ENCODE data around the gene C2CD3. TPM values are rescaled to one million over a fixed set of nuclear protein-coding genes. Genes with fewer than 3 reads are reported as not detected.

C2CD3 gene
- total RNA-seq, 4 donors from 2014 or later: 16.8 to 50.3 (median 29.0) TPM

- Histone ChIP-seq H3K36me3 (peaks cover 0 to 10% (median 0%) of the 10 kb centered on the region in 3 donors), H3K27me3 (no peaks in the 10 kb centered on the region), H3K4me1 (peaks cover 0 to 22% (median 4%) of the 10 kb centered on the region in 4 donors), H3K9me3 (no peaks in the 10 kb centered on the region), H3K4me3 (peak overlapping the region; percentile 52 to 77 (median 70)), H3K27ac (peak overlapping the region in 1 of 4 donors; percentile 79)
- DNase-seq: no peak
- no peak for TF ChIP-seq CTCF (IDR thresholded peaks at IDR 0.05)
- TF ChIP-seq POLR2A (IDR thresholded peaks at IDR 0.05): no peak
These were observed 1.2 kb upstream of the C2CD3 start for GRCh38 chr11:74171997-74172396.

- TF ChIP-seq POLR2A (IDR thresholded peaks at IDR 0.05): no peak
- no peak for TF ChIP-seq CTCF (IDR thresholded peaks at IDR 0.05)
- H3K27ac ChIP-seq: peak overlapping the region; percentile 74 to 83 (median 76)
- H3K9me3 ChIP-seq: no peaks in the 10 kb centered on the region
- no peaks in the 10 kb centered on the region for H3K27me3 ChIP-seq
- H3K4me3 ChIP-seq: peak overlapping the region; percentile 52 to 77 (median 70)
- no peak for DNase-seq
- peaks cover 0 to 22% (median 4%) of the 10 kb centered on the region in 4 donors for H3K4me1 ChIP-seq
- H3K36me3 ChIP-seq: peaks cover 0 to 14% (median 0%) of the 10 kb centered on the region in 3 donors
These were observed 797 bp upstream of the C2CD3 start for GRCh38 chr11:74171630-74171968.

- DNase-seq: no peak
- Histone ChIP-seq H3K4me1 (peaks cover 0 to 22% (median 4%) of the 10 kb centered on the region in 4 donors), H3K4me3 (peak overlapping the region; percentile 52 to 77 (median 70)), H3K36me3 (peaks cover 0 to 22% (median 0%) of the 10 kb centered on the region in 3 donors), H3K27me3 (no peaks in the 10 kb centered on the region), H3K27ac (peak overlapping the region in 3 of 4 donors; percentile 74 to 83 (median 79)), H3K9me3 (no peaks in the 10 kb centered on the region)
- TF ChIP-seq CTCF (IDR thresholded peaks at IDR 0.05) (no peak), POLR2A (IDR thresholded peaks at IDR 0.05) (no peak)
These were observed 904 bp downstream of the C2CD3 start for GRCh38 chr11:74169738-74170458.

GRCh38 chr11:74168838-74169237 is 2.0 kb downstream of the C2CD3 start:
- TF ChIP-seq POLR2A (IDR thresholded peaks at IDR 0.05): no peak
- no peak for TF ChIP-seq CTCF (IDR thresholded peaks at IDR 0.05)
- Histone ChIP-seq H3K36me3 (peaks cover 0 to 30% (median 0%) of the 10 kb centered on the region in 3 donors), H3K9me3 (no peaks in the 10 kb centered on the region), H3K27ac (no peak overlapping the region), H3K4me3 (no peak overlapping the region), H3K4me1 (peaks cover 0 to 22% (median 4%) of the 10 kb centered on the region in 4 donors), H3K27me3 (no peaks in the 10 kb centered on the region)
- DNase-seq: no peak

GRCh38 chr11:74162681-74163467 is 7.9 kb downstream of the C2CD3 start:
- Histone ChIP-seq H3K4me1 (no peaks in the 10 kb centered on the region), H3K36me3 (peaks cover 0 to 36% (median 0%) of the 10 kb centered on the region in 3 donors), H3K27ac (no peak overlapping the region), H3K4me3 (no peak overlapping the region), H3K9me3 (no peaks in the 10 kb centered on the region), H3K27me3 (no peaks in the 10 kb centered on the region)
- no peak for TF ChIP-seq POLR2A (IDR thresholded peaks at IDR 0.05)
- no peak for TF ChIP-seq CTCF (IDR thresholded peaks at IDR 0.05)
- no peak for DNase-seq
